22Rv1 (cell line): ENCODE data around the gene GAREM2.

Experiments used
- ZFX ChIP-seq: fragments of 450-650 bp; IDR thresholded peaks from 2 replicates; pipeline ENCODE4 v1.6.1; 2017; ENCODE audit warnings: antibody characterized with exemption, borderline replicate concordance
- TF ChIP-seq, protein P1 (sequence below): fragments of 450-650 bp; IDR thresholded peaks from 2 replicates; pipeline ENCODE4 v1.5.1; 2017; ENCODE audit warnings: mild to moderate bottlenecking

DNA sequence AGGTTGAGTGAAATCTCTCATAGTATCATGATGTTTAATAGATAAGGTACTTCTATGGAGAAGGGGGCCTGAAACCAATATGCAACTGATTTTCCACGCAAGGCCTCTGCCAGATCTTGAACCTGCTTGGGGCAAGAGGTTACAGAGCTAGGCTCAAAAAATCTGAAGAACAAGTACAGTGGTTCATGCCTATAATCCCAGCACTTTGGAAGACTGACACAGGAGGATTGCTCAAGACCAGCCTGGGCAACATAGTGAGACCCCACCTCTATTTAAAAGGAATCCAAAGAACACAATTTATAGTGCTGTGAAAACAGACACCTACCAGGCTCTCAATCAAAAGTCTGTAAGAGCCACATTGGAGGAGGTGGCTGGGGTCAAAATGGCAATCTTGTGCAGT is 42.9 kb downstream of the GAREM2 start:
- TF ChIP-seq, protein P1, sequence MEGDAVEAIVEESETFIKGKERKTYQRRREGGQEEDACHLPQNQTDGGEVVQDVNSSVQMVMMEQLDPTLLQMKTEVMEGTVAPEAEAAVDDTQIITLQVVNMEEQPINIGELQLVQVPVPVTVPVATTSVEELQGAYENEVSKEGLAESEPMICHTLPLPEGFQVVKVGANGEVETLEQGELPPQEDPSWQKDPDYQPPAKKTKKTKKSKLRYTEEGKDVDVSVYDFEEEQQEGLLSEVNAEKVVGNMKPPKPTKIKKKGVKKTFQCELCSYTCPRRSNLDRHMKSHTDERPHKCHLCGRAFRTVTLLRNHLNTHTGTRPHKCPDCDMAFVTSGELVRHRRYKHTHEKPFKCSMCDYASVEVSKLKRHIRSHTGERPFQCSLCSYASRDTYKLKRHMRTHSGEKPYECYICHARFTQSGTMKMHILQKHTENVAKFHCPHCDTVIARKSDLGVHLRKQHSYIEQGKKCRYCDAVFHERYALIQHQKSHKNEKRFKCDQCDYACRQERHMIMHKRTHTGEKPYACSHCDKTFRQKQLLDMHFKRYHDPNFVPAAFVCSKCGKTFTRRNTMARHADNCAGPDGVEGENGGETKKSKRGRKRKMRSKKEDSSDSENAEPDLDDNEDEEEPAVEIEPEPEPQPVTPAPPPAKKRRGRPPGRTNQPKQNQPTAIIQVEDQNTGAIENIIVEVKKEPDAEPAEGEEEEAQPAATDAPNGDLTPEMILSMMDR: no peak
- TF ChIP-seq ZFX: no peak
